Central memory CD8-positive, alpha-beta T cell (primary cell): ENCODE measurements around the gene ROGDI.
"Not testable (repeated sequence)": the region's sequence is repeated elsewhere in the genome, so short reads cannot be mapped to it uniquely, and the experiment has no call there.

Source experiments
- ATAC-seq: fragments of 150-1000 bp; cut with Tn5 transposase; replicated peaks from 2 replicates; pipeline ENCODE4 v1.10.0; 2022; ENCODE audit warnings: mild to moderate bottlenecking, moderate FRiP score, moderate number of reproducible peaks; ENCODE audit not compliant: poor library complexity, severe bottlenecking; ENCODE audit errors: extremely low read depth
- DNase-seq, 2 donors: peaks; one replicate each; pipeline ENCODE4 v3.0.0; 2021; ENCODE audit warnings: low spot score in 2 of 2
- H3K27ac Mint-ChIP-seq: one replicate; pipeline ENCODE4 v1.8.0; 2022; ENCODE audit warnings: low read depth, mild to moderate bottlenecking, moderate library complexity, mixed read lengths
- H3K27me3 Mint-ChIP-seq: one replicate; pipeline ENCODE4 v1.8.0; 2022; ENCODE audit warnings: mixed read lengths
- H3K36me3 Mint-ChIP-seq: one replicate; pipeline ENCODE4 v1.8.0; 2022; ENCODE audit warnings: mild to moderate bottlenecking, moderate library complexity, mixed read lengths; ENCODE audit not compliant: insufficient read depth
- H3K4me1 Mint-ChIP-seq: one replicate; pipeline ENCODE4 v1.8.0; 2022; ENCODE audit warnings: mixed read lengths
- H3K4me3 Mint-ChIP-seq: one replicate; pipeline ENCODE4 v1.8.0; 2022; ENCODE audit warnings: mild to moderate bottlenecking, moderate library complexity, mixed read lengths
- H3K9me3 Mint-ChIP-seq: one replicate; pipeline ENCODE4 v1.8.0; 2022; ENCODE audit warnings: mixed read lengths

ROGDI gene

DNA sequence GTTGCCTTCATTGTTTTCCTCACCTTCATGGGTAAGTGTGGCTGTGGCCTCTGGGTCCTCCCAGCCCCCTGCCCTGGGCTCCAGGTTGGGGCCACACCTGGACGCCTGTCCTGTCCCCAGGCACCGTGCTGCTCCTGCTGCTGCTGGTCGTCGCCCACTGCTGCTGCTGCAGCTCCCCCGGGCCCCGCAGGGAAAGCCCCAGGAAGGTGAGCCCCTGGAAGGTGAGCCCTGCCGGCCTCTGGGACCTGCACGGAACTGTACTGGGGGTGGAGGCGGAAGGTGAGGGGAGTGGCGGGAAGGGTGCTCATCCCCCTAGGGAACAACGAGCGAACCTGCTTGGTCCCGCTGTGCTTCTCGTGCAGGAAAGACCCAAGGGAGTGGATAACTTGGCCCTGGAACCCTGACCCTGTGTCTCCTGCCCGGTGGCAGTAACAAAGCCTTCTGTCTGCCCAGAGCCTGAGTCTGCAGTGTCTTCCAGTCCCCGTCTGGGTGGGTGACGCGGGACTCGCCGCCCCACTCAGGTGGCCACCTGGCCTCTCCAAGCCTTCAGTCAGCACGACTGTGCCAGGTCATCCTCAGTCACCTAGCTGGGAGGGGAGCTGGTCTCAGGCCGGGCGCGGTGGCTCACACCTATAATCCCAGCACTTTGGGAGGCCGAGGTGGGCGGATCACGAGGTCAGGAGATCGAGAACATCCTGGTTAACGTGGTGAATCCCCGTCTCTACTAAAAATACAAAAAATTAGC, 6.4 kb downstream of the ROGDI start:
- H3K4me3 Mint-ChIP-seq: no peak overlapping the region
- H3K27me3 Mint-ChIP-seq: no peaks in the 10 kb centered on the region
- no peak for ATAC-seq
- DNase-seq: no peak
- no peaks in the 10 kb centered on the region for H3K9me3 Mint-ChIP-seq
- H3K4me1 Mint-ChIP-seq: no peaks in the 10 kb centered on the region
- H3K27ac Mint-ChIP-seq: no peak overlapping the region
- peaks cover 2% of the 10 kb centered on the region for H3K36me3 Mint-ChIP-seq

DNA sequence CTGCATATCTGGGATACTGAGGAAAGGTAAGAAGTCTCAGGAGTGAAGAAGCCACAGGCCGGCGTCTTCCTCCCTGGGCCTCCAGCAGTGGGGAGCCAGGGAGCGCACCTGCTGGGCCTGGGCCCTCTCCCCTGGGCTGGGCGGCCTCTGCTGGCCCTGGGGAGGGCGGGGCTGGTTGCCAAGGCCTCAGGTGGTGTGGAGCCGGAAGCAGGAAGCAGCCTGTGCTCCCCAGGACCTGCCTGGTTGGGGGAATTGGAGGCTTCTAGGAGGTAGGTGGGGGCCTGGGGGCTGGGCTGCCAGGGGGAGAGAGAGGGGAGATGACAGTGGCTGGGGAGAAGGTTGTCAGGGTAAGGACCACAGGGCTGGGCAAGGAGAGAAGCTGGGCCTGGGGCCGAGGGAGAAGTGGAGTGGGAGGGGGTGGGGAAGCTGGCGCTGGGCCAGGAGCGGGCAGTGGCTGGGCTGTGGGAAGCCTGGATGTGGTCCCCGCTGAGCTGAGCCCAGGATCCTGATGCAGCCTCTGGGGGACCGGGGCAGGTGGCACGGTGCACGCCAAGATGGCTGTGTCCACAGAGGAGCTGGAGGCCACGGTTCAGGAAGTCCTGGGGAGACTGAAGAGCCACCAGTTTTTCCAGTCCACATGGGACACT, 7.1 kb downstream of the ROGDI start, which contains the start of gene SMIM22:
Gene SMIM22, plus strand, starts transcription at position 189 of the 647 bp plus-strand sequence. Its CDS starts 366 bp downstream, at position 555.
- Mint-ChIP-seq H3K27ac (no peak within 1 kb of the TSS), H3K4me3 (no peak within 1 kb of the TSS), H3K9me3 (no peaks in the 10 kb centered on the region), H3K36me3 (no peaks in the 10 kb centered on the region), H3K27me3 (no peaks in the 10 kb centered on the region), H3K4me1 (no peaks in the 10 kb centered on the region)
- no peak for ATAC-seq
- DNase-seq: no peak

DNA sequence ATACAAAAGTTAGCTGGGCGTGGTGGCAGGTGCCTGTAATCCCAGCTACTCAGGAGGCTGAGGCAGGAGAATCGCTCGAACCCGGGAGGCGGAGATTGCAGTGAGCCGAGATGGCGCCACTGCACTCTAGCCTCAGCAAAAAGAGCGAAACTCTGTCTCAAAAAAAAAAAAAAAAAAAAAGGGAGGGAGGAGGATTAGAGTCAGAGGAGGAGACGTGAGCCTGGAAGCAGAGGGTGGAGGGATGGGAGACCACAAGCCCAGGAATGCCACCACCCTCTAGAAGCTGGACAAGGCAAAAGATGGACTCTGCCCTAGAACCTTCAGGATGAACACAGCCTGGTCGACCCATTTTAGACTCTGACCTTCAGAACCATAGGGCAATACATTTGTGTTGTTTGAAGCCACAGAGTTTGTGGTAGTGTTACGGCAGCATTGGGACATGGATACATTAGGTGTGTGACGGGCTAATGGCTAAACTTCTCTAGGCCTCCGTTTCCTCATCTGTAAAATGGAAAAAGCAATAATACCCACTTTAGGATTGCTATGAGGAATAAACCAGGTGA, 9.4 kb downstream of the ROGDI start:
- DNase-seq: no peak
- no peak overlapping the region for H3K27ac Mint-ChIP-seq
- H3K27me3 Mint-ChIP-seq: no peaks in the 10 kb centered on the region
- H3K36me3 Mint-ChIP-seq: no peaks in the 10 kb centered on the region
- no peaks in the 10 kb centered on the region for H3K9me3 Mint-ChIP-seq
- no peak for ATAC-seq
- no peak overlapping the region for H3K4me3 Mint-ChIP-seq
- no peaks in the 10 kb centered on the region for H3K4me1 Mint-ChIP-seq

DNA sequence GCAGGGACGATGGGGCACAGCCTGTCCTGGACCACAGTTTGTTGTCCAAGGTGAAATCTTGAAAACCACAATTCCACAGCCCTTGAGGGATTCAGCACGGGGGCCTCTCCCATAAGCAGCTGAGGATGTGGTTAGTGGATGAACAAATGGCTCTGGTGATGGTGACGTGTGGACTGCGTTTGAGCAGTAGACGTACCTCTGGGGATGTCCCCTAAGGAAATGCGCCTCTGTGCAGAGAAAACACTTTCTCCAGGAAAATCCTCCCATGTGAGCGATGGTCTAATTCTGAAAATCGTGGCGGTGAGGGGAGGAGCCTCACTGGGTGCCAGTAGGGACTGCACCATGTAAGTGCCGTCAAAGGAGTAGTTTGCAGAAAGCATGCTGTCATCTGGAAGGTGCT, 11.6 kb downstream of the ROGDI start:
- Mint-ChIP-seq H3K9me3 (no peaks in the 10 kb centered on the region), H3K36me3 (no peaks in the 10 kb centered on the region), H3K27ac (no peak overlapping the region), H3K4me1 (no peaks in the 10 kb centered on the region), H3K4me3 (no peak overlapping the region), H3K27me3 (no peaks in the 10 kb centered on the region)
- DNase-seq: no peak
- no peak for ATAC-seq

DNA sequence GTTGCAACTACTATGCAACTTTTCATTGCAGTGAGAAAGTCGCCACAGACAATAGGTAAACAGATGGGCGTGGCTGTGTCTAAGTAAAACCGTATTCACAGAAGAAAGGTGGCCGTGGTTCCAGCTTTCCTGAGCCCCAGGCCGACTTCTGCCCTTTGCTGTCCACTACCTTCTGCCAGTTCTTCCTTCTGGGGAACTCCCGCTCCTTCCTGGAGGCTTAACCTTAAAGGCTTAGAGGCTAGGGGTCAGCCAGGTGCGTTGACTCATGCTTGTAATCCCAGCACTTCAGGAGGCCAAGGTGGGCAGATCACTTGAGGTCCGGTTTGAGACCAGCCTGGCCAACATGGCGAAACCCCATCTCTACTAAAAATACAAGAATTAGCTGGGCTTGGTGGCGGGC, 12.2 kb downstream of the ROGDI start:
- H3K36me3 Mint-ChIP-seq: no peaks in the 10 kb centered on the region
- H3K9me3 Mint-ChIP-seq: no peaks in the 10 kb centered on the region
- H3K27me3 Mint-ChIP-seq: no peaks in the 10 kb centered on the region
- no peak overlapping the region for H3K27ac Mint-ChIP-seq
- no peaks in the 10 kb centered on the region for H3K4me1 Mint-ChIP-seq
- ATAC-seq: no peak
- no peak overlapping the region for H3K4me3 Mint-ChIP-seq
- DNase-seq: no peak

DNA sequence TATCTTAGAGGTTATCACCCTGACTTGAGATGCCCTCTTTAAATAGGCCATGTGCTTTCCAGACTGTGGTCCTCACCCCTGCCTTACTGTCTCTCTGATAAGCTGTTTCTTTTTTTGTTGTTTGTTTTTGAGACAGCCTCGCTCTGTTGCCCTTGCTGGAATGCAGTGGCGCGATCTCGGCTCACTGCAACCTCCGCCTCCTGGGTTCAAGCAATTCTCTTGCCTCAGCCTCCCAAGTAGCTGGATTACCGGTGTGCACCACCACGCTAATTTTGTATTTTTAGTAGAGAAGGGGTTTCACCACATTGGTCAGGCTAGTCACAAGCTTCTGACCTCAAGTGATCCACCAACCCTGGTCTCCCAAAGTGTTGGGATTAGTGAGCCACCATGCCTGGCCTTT, 13.5 kb downstream of the ROGDI start:
- H3K4me3 Mint-ChIP-seq: no peak overlapping the region
- no peak overlapping the region for H3K27ac Mint-ChIP-seq
- ATAC-seq (no peak), DNase-seq (no peak)
- no peaks in the 10 kb centered on the region for H3K27me3 Mint-ChIP-seq
- no peaks in the 10 kb centered on the region for H3K9me3 Mint-ChIP-seq
- no peaks in the 10 kb centered on the region for H3K4me1 Mint-ChIP-seq
- no peaks in the 10 kb centered on the region for H3K36me3 Mint-ChIP-seq

DNA sequence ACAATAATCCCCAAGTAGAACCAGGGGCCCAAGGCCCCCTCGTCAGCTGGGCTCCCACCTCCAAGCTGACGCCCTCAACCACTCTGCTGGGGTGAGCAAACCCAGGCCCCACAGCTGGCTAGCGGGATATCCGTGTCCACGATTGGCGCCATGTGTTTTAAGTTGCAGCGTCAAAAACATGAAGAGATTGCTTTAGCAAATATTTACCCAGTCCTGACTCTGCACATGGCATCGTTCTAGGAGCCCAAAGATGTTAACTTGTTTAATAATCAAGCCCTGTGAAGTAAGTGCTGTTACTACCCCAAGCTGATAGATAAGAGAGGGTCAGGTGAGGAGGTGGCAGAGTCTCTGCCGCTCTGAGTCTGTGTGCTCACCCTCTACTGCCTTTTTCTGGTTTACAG, 13.9 kb downstream of the ROGDI start:
- H3K9me3 Mint-ChIP-seq: no peaks in the 10 kb centered on the region
- no peak overlapping the region for H3K4me3 Mint-ChIP-seq
- no peaks in the 10 kb centered on the region for H3K4me1 Mint-ChIP-seq
- H3K27ac Mint-ChIP-seq: no peak overlapping the region
- no peak for ATAC-seq
- no peaks in the 10 kb centered on the region for H3K36me3 Mint-ChIP-seq
- no peaks in the 10 kb centered on the region for H3K27me3 Mint-ChIP-seq
- no peak for DNase-seq

DNA sequence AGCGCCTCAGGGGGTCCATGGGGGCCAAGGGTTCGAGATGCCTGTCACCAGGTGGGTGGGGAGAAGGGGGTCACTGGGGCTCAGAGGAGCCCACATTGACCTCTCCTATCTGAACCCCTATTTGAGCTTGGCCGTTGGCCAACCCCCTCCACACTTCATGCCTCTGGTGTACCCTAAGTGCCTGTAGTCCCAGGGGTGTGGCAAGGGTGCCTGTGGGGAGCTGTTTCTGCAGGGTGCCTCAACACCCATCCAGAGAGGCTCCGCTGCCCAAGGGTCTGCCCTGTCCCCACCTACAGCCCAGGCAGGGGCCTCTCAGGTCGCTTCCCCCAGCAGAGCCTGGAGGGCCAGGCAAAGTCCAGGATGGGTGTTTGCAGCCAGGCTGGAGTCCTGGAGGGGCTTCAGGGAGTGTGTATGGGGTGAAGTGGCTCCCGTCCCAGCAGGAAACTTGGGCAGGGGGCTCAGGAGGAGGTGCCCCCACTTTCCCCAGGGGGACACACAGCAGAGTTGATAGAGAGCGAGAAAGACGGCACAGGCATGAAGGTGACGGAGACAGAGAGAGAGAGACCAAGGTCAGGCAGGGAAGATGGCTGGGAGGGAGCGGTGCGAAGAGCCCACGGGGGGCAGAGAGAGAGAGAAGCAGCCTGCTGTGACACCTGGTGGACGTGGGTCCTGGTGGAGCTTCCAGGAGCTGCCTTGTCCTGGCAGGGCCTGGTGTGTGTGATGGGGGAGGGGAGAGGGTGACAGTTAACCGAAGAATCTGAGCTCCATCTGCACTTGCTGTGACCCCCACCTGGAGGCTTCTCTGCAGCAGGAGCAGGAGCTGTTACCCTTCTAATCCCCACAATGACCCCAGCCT, 14.6 kb downstream of the ROGDI start, which contains the start of gene SEPTIN12:
Gene SEPTIN12, minus strand, starts transcription at position 719 of the 856 bp plus-strand sequence. Its CDS starts 700 bp downstream, at position 19.
- no peak within 1 kb of the TSS for H3K27ac Mint-ChIP-seq
- no peaks in the 10 kb centered on the region for H3K4me1 Mint-ChIP-seq
- no peaks in the 10 kb centered on the region for H3K9me3 Mint-ChIP-seq
- DNase-seq (no peak), ATAC-seq (no peak)
- H3K4me3 Mint-ChIP-seq: no peak within 1 kb of the TSS
- no peaks in the 10 kb centered on the region for H3K27me3 Mint-ChIP-seq
- H3K36me3 Mint-ChIP-seq: no peaks in the 10 kb centered on the region

DNA sequence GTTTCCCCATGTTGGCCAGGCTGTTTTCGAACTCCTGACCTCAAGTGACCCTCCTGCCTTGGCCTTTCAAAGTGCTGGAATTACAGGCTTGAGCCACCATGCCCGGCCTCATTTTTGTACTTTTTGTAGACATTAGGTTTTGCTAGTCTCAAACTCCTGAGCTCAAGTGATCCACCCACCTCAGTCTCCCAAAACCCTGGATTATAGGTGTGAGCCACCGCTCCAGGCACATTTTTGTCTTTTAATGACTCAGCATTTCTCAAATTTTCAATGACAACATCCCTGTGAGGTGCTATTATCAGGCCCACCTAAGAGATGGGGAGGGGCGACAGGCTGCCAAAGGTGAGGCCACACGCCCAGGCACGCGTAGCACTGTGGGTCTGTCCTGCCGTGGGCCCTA, 15.4 kb downstream of the ROGDI start:
- Mint-ChIP-seq H3K4me3 (no peak overlapping the region), H3K36me3 (no peaks in the 10 kb centered on the region), H3K4me1 (no peaks in the 10 kb centered on the region), H3K27ac (no peak overlapping the region), H3K27me3 (no peaks in the 10 kb centered on the region), H3K9me3 (no peaks in the 10 kb centered on the region)
- no peak for DNase-seq
- no peak for ATAC-seq

DNA sequence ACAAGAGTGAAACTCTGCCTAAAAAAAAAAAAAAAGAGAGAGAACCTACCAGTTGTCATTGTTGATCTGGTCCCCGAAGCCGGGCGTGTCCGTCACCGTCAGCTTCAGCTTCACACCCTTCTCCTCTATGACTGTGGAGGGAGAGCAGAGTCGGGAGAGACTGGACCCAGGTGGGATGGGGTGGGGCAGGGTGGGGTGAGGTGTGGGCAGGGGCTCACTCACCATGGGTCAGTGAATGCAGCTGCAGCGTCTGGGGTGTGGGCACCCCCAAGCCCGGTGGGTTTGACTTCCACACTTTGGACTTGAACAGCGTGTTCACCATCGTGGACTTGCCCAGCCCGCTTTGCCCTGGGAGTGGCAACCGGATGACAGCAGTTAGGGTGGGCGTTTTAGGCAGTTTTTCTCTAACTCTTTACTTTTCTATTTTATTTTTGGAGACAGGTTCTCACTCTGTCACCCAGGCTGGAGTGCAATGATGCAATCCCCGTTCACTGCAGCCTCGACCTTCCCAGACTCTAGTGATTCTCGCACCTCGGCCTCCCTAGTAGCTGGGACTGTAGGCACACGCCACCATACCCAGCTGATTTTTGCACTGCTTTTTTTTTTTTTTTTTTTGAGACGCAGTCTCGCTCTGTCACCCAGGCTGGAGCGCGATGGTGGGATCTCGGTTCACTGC, 16.5 kb downstream of the ROGDI start:
- H3K27me3 Mint-ChIP-seq: no peaks in the 10 kb centered on the region
- DNase-seq (no peak), ATAC-seq (no peak)
- H3K36me3 Mint-ChIP-seq: no peaks in the 10 kb centered on the region
- H3K4me1 Mint-ChIP-seq: no peaks in the 10 kb centered on the region
- H3K9me3 Mint-ChIP-seq: no peaks in the 10 kb centered on the region
- H3K27ac Mint-ChIP-seq: no peak overlapping the region
- no peak overlapping the region for H3K4me3 Mint-ChIP-seq

DNA sequence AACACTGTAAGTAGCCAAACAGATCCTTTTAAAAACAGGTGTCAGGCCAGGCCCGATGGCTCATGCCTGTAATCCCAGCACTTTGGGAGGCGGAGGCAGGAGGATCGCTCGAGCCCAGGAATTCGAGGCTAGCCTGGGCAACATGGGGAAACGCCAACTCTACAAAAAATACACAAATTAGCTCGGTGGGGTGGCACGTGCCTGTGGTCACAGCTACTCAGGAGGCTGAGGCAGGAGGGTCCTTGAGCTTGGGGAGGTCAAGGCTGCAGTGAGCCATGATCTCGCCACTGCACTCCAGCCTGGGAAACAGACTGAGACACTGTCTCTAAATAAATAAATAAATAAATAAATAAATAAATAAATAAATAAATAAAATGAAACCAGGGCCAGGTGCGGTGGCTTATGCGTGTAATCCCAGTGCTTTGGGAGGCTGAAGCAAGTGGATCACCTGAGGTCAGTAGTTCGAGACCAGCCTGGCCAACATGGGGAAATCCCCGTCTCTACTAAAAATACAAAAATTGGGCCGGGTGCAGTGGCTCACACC, 17.9 kb downstream of the ROGDI start:
- not testable (repeated sequence) for ATAC-seq, H3K27me3 Mint-ChIP-seq, DNase-seq, H3K9me3 Mint-ChIP-seq, H3K27ac Mint-ChIP-seq, H3K4me1 Mint-ChIP-seq, H3K36me3 Mint-ChIP-seq, H3K4me3 Mint-ChIP-seq

DNA sequence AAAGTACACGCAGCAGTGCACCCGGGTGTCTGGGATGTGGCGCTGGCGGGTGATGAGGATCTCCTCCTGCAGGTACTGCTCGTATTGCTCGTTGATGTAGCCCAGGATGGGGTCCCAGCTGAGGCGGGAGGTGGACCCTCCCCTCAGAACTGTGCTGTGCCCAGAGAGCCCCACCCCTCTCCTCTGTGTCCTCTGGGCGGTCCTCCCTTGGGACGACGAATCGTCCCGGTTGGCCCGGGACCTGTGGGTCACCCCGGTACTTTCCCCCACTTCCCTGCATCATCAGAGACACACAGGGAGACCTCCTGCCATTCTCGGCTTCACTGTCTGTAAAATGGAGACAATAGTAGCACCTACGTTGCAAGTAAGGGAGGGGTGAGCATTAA, 18.5 kb downstream of the ROGDI start:
- no peaks in the 10 kb centered on the region for H3K27me3 Mint-ChIP-seq
- DNase-seq (no peak), ATAC-seq (no peak)
- H3K4me1 Mint-ChIP-seq: no peaks in the 10 kb centered on the region
- no peak overlapping the region for H3K27ac Mint-ChIP-seq
- H3K9me3 Mint-ChIP-seq: no peaks in the 10 kb centered on the region
- no peaks in the 10 kb centered on the region for H3K36me3 Mint-ChIP-seq
- no peak overlapping the region for H3K4me3 Mint-ChIP-seq
